MCF 10A (cell line): Measurements from ENCODE around the gene HAAO. TPM values are rescaled to one million over a fixed set of nuclear protein-coding genes. Genes with fewer than 3 reads are reported as not detected.

Source experiments
- BruUV-seq: library from RNA; stranded (reverse); fragments of 400-500 nt; replicated peaks from 2 replicates; lab custom pipeline; 2021; lab: Mats Ljungman, UMichigan
- CTCF ChIA-PET: fragments of 300-600 bp; sonication (Branson Sonifier 250); formaldehyde crosslinking; extraction: SDS; loops from one replicate; lab custom pipeline; 2021; ENCODE audit warnings: antibody characterized with exemption, inconsistent platforms; lab: Yijun Ruan, JAX
- POLR2A ChIA-PET: fragments of 300-600, 350-650 bp; sonication (Branson Sonifier 250); formaldehyde crosslinking; extraction: SDS; loops from one replicate; lab custom pipeline; 2020; ENCODE audit warnings: antibody characterized with exemption, inconsistent platforms; lab: Yijun Ruan, JAX
- DNase-seq: peaks from one replicate; pipeline ENCODE4 v3.0.0-alpha.2; 2018; ENCODE audit not compliant: unreplicated experiment
- H3K27ac Mint-ChIP-seq: one replicate; pipeline ENCODE4 v1.8.0; 2022; ENCODE audit warnings: mild to moderate bottlenecking, low read depth, mixed read lengths; ENCODE audit not compliant: unreplicated experiment
- H3K27me3 Mint-ChIP-seq: one replicate; pipeline ENCODE4 v1.8.0; 2022; ENCODE audit warnings: mixed read lengths; ENCODE audit not compliant: insufficient read depth, unreplicated experiment
- H3K36me3 Mint-ChIP-seq: one replicate; pipeline ENCODE4 v1.8.0; 2022; ENCODE audit warnings: mild to moderate bottlenecking, moderate library complexity, mixed read lengths; ENCODE audit not compliant: insufficient read depth, unreplicated experiment
- H3K4me1 Mint-ChIP-seq: one replicate; pipeline ENCODE4 v1.8.0; 2022; ENCODE audit warnings: mixed read lengths; ENCODE audit not compliant: insufficient read depth, unreplicated experiment
- H3K4me3 Mint-ChIP-seq: one replicate; pipeline ENCODE4 v1.8.0; 2022; ENCODE audit warnings: mild to moderate bottlenecking, moderate library complexity, mixed read lengths; ENCODE audit not compliant: unreplicated experiment
- H3K9me3 Mint-ChIP-seq: one replicate; pipeline ENCODE4 v1.8.0; 2022; ENCODE audit warnings: mixed read lengths; ENCODE audit not compliant: unreplicated experiment
- CTCF ChIP-seq: fragments of 200-600 bp; IDR thresholded peaks from one replicate; pipeline ENCODE4 v1.8.0; 2022; ENCODE audit warnings: antibody characterized with exemption, mild to moderate bottlenecking; ENCODE audit not compliant: unreplicated experiment
- intact Hi-C: fragments of 100-400 bp; cut with micrococcal nuclease; formaldehyde crosslinking; loops from 2 replicates; pipeline ENCODE4 v1.14.1; 2022
- total RNA-seq: library from RNA; stranded (reverse); gene quantifications from 2 replicates; pipeline ENCODE4 v1.2.3, GENCODE V29; 2022

The HAAO gene
- total RNA-seq, 1 experiment from 2014 or later: not detected

GRCh38 chr2:42830922-42831574, 38.7 kb upstream of the HAAO start:
- Mint-ChIP-seq H3K4me1 (peaks cover 31% of the 10 kb centered on the region), H3K27ac (no peak overlapping the region), H3K4me3 (no peak overlapping the region), H3K9me3 (no peaks in the 10 kb centered on the region), H3K27me3 (no peaks in the 10 kb centered on the region), H3K36me3 (no peaks in the 10 kb centered on the region)
- no peak for DNase-seq
- POLR2A ChIA-PET: interaction anchor here (0.6 kb wide), 1 partner anchor 180 kb away, joined by 3 read pairs; no protein-coding TSS in a partner anchor
- intact Hi-C loops: no loop called here
- no TSS peak for BruUV-seq
- CTCF ChIA-PET: interaction anchor here (0.6 to 3.7 kb wide), 9 partner anchors 8 to 746 kb away, joined by 3 to 16 read pairs (median 5); no protein-coding TSS in a partner anchor
- TF ChIP-seq CTCF: no peak

GRCh38 chr2:42829671-42830440, 37.5 kb upstream of the HAAO start:
- H3K27me3 Mint-ChIP-seq: no peaks in the 10 kb centered on the region
- H3K36me3 Mint-ChIP-seq: no peaks in the 10 kb centered on the region
- no peak for TF ChIP-seq CTCF
- ChIA-PET CTCF (interaction anchor here (0.6 to 3.7 kb wide), 22 partner anchors 8 to 782 kb away, joined by 3 to 16 read pairs (median 3); no protein-coding TSS in a partner anchor), POLR2A (interaction anchor here (1.1 kb wide), 1 partner anchor 654 kb away, joined by 3 read pairs; no protein-coding TSS in a partner anchor)
- peaks cover 26% of the 10 kb centered on the region for H3K4me1 Mint-ChIP-seq
- no peaks in the 10 kb centered on the region for H3K9me3 Mint-ChIP-seq
- intact Hi-C loops: loop anchor here (1.0 to 2.0 kb wide), 2 partner anchors 655 to 712 kb away; no protein-coding TSS in a partner anchor
- BruUV-seq: no TSS peak
- H3K27ac Mint-ChIP-seq: no peak overlapping the region
- H3K4me3 Mint-ChIP-seq: no peak overlapping the region
- DNase-seq: no peak

- CTCF ChIA-PET: interaction anchor here (0.6 to 3.7 kb wide), 57 partner anchors 7 to 1235 kb away, joined by 3 to 17 read pairs (median 4); no protein-coding TSS in a partner anchor
- TF ChIP-seq CTCF: peak; percentile 90
- no peaks in the 10 kb centered on the region for H3K27me3 Mint-ChIP-seq
- peaks cover 26% of the 10 kb centered on the region for H3K4me1 Mint-ChIP-seq
- no peaks in the 10 kb centered on the region for H3K9me3 Mint-ChIP-seq
- intact Hi-C loops: loop anchor here (1.0 to 2.0 kb wide), 5 partner anchors 31 to 714 kb away; no protein-coding TSS in a partner anchor
- BruUV-seq: no TSS peak
- no peaks in the 10 kb centered on the region for H3K36me3 Mint-ChIP-seq
- no peak overlapping the region for H3K4me3 Mint-ChIP-seq
- DNase-seq: peak; percentile 77
- POLR2A ChIA-PET: interaction anchor here (1.1 kb wide), 1 partner anchor 655 kb away, joined by 3 read pairs; no protein-coding TSS in a partner anchor
- peak overlapping the region; percentile 19 for H3K27ac Mint-ChIP-seq
Observed at GRCh38 chr2:42828487-42829425, 36.4 kb upstream of the HAAO start.
